ENCODE data around the gene EMC9. TPM values are rescaled to one million over a fixed set of nuclear protein-coding genes. Genes with fewer than 3 reads are reported as not detected.

The EMC9 gene
- total RNA-seq, 1 donor from 2014 or later, result 19.1 TPM

DNA sequence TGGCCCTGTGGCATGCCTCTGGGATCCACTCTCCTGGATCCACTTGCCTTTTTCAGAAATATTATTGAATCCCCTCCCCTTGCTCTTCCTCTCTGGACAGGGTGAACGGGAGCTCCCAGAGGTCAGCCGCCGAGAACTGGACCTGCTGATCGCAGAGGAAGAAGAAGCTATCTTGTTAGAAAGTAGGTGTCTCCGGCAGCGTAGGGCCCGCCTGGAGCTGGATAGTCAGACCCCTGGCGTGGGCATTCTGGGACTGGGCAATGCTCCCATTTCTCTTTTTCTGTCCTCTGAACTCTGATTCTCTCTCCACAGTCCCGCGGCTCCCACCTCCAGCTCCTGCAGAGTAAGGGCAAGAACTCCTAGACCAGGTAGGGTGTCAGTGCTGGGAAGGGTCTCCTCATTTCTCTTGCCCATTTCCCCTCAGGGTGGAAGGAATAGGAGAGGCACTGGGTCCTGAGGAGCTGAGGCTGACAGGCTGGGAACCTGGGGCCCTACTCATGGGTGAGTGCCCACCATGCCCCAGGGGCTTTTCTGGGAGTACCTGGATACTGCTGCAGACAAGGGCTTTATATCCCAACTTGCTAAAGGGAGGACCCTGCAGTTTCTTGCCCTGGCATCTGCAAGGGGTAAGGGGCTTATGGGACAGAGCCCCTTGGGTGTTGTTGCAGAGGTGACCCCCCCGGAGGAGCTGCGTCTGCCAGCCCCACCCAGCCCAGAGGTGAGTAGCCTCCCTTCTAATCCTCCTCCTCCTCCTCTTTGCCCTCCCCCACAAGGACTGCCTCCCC is 35.8 kb upstream of the EMC9 start:
- ATAC-seq, result no peak

- ATAC-seq, result no peak
Observed at GRCh38 chr14:24176599-24176998, 35.2 kb upstream of the EMC9 start.

GRCh38 chr14:24172871-24173281 is 31.5 kb upstream of the EMC9 start:
- ATAC-seq, result peak; percentile 2

GRCh38 chr14:24172261-24172860 is 31.0 kb upstream of the EMC9 start:
- peak; percentile 19 for ATAC-seq

- ATAC-seq, result peak; percentile 60
Observed at GRCh38 chr14:24171422-24172260, 30.2 kb upstream of the EMC9 start, which contains the start of gene REC8. Gene REC8, plus strand, starts transcription at chr14:24172080. Its CDS starts 473 bp downstream, at chr14:24172553.

GRCh38 chr14:24167469-24168114 is 26.2 kb upstream of the EMC9 start:
- no peak for ATAC-seq

DNA sequence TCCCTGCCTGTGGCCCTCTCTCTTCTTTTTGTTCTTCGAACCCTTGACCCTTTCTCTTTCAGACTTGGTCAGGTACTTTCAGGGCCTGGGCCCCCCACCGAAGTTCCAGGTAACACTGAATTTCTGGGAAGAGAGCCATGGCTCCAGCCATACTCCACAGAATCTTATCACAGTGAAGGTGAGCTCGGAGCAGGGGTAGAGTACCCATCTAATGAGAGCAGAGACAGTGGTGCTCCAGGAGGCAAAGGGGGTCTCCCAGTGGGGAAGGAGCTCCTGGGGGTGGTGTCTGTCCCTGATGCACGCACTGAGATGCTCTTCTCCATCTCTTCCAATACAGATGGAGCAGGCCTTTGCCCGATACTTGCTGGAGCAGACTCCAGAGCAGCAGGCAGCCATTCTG is 24.4 kb upstream of the EMC9 start:
- no peak for ATAC-seq

- ATAC-seq, result no peak
Observed at GRCh38 chr14:24164518-24164991, 23.2 kb upstream of the EMC9 start.

GRCh38 chr14:24162093-24162492 is 20.7 kb upstream of the EMC9 start:
- ATAC-seq, result no peak

- peak; percentile 89 for ATAC-seq
Observed at GRCh38 chr14:24160850-24161804, 19.7 kb upstream of the EMC9 start, which contains the start of gene IRF9. Gene IRF9, plus strand, starts transcription at chr14:24161265. Its CDS starts 880 bp downstream, at chr14:24162145.

DNA sequence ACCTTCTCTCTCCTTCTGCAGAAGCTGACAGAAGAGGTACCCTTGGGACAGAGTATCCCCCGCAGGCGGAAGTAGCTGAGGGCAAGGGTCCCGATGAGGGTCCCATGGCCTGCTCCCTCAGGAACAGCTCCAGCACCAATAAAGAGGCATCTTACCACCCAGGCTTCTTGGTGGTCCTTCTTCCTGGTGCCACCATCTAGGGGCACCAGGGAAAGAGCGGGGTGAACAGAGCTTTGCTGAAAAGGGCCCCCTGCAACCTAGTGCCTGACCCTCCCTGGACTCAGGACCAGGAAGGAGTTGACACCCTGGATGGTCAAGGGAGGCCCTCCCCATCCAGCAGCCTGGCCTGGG is 19.1 kb upstream of the EMC9 start:
- peak; percentile 1 for ATAC-seq

- ATAC-seq, result no peak
Observed at GRCh38 chr14:24159777-24160498, 18.5 kb upstream of the EMC9 start.

DNA sequence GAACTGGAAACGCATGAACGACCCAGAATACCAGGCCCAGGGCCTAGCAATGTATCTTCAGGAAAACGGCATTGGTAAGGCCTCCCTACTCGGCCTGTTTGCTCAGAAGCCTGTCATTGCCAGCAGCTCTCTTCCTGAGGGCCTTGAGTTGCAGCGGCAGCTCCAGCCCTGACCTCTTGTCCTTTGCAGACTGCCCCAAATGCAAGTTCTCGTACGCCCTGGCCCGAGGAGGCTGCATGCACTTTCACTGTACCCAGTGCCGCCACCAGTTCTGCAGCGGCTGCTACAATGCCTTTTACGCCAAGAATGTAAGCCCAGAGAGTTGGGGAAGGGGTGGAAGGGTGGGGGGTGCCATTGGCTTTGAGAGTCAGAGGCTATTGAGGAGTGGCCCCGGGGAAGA is 15.9 kb upstream of the EMC9 start:
- ATAC-seq, result no peak

GRCh38 chr14:24156840-24157239 is 15.4 kb upstream of the EMC9 start:
- ATAC-seq, result no peak

DNA sequence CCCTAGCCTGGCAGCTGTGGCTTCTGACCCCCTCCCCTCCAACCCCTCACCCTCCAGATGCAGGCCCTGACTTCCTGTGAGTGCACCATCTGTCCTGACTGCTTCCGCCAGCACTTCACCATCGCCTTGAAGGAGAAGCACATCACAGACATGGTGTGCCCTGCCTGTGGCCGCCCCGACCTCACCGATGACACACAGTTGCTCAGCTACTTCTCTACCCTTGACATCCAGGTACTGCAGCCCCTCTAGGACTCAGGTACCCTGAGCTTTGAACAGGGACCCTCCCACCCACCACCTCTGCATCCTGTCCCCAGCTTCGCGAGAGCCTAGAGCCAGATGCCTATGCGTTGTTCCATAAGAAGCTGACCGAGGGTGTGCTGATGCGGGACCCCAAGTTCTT is 13.7 kb upstream of the EMC9 start:
- no peak for ATAC-seq

- ATAC-seq, result no peak
Observed at GRCh38 chr14:24151404-24152080, 10.2 kb upstream of the EMC9 start.

DNA sequence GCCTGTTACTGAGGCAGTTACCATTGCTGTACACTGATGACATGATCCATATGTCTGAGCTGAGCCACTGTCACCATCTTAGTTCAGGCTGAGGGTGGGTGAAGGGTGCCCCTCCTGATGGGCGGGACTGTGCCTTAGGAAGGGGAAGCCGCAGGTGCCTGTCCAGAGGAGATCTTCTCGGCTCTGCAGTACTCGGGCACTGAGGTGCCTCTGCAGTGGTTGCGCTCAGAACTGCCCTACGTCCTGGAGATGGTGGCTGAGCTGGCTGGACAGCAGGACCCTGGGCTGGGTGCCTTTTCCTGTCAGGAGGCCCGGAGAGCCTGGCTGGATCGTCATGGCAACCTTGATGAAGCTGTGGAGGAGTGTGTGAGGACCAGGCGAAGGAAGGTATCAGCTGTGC is 9.6 kb upstream of the EMC9 start:
- no peak for ATAC-seq

- no peak for ATAC-seq
Observed at GRCh38 chr14:24150567-24150966, 9.2 kb upstream of the EMC9 start.

DNA sequence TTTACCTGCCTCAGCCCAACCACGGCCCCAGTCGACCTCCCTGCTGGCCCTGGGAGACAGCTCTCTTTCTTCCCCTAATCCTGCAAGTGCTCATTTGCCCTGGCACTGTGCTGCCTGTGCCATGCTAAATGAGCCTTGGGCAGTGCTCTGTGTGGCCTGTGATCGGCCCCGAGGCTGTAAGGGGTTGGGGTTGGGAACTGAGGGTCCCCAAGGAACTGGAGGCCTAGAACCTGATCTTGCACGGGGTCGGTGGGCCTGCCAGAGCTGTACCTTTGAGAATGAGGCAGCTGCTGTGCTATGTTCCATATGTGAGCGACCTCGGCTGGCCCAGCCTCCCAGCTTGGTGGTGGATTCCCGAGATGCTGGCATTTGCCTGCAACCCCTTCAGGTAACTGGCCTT is 8.7 kb upstream of the EMC9 start:
- ATAC-seq, result no peak

DNA sequence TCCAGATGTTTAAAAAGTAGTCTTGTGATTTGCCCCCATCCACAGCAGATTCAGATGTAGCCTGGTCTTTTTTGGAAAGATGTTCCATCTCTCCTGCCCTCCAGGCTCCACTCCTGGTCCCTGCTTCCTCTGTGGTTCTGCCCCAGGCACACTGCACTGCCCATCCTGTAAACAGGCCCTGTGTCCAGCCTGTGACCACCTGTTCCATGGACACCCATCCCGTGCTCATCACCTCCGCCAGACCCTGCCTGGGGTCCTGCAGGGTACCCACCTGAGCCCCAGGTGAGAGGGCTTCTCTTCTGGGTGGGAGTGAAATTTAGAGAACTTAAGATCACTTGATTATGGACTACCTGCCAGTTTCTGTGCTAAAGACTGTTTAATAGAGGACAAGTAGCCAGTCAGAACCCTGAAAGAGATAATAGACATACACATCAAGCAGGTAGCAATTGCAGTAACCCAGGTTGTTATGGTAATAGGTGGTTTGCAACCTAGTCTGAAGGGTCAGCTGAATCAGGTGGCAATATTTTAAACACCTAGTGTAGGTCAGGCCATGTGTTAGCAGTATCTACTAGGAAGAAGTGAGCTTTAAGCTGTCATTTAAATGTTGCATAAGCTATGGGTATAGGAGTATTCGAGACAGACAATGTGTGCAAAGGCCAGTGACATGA is 8.0 kb upstream of the EMC9 start:
- no peak for ATAC-seq
